HG02623 (cell line): Measurements from ENCODE around the gene BPTF.
"Not testable (repeated sequence)": the region's sequence is repeated elsewhere in the genome, so short reads cannot be mapped to it uniquely, and the experiment has no call there.

ENCODE experiments used
- ATAC-seq: cut with Tn5 transposase; IDR thresholded peaks from one replicate; pipeline ENCODE4 v1.9.1; 2021; ENCODE audit warnings: moderate library complexity; ENCODE audit not compliant: unreplicated experiment

Gene BPTF

DNA sequence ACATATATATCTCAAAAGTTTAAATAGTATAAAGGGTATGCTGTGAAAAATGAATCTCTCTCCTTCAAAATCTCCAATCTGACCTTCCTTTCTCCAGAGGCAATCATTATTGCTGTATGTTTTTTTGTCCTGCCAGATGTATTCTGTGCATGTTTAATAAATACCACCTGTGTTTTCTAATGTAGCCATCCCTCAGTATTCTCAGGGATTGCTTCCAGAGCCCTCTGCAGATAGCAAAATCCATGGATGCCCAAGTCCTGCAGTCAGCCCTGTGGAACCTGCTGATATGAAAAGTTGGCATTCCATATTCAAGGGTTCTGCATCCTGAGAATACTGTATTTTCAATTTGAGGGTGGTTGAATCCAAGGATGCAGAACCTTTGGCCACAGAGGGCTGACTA is 42.9 kb downstream of the BPTF start:
- ATAC-seq = no peak

DNA sequence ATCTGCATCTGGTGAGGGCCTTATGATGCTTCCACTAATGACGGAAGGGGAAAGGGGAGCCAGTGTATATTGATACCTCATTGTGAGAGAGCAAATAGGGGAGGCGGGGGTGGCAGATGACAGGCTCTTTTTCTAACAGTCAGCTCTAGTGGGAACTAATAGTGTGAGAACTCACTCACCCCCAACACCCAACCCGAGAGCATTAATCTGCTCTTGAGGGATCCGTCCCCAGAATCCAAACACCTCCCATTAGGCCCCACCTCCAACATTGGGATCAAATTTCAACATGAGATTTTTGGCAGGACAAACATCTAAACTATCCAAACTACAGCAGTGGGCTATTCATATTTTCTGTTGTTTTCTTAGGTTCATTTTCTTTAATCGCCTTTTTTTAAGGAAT is 54.4 kb downstream of the BPTF start:
- no peak for ATAC-seq

DNA sequence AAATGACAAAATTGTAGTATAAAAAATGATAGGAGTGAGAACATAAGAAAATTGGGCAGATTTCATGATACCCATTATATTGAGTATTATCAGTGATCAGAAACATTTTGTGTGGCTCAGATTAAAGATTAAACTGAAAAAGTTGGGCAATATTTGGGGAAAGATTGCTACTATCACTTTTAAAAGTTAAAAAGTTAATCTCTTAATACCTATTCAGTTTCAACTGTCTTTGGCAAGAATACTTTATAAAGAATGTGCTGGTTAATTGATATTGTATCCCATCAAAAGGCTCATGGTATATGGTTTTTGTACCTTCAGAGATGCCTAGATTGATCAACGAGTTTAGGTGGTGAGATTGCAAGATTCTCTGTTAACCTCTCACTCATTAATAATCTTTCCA is 55.8 kb downstream of the BPTF start:
- no peak for ATAC-seq

DNA sequence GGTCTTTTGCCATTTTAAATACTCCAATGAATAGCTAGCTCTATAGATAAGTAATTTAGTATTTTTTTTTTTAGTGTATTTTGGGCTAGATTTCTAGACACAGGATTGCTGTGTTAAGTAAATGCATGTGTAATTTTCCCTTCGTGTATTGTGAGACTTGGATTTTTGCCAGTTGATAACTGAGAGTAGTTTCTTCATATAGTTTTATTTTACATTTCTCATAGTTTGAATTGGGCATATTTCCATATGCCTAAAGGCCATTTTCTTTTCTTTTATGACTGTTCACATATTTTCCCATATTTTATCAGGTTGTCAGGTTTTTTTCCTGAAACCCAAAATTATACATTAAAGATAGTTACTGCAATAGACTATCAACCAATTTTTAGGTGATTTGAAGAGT is 59.4 kb downstream of the BPTF start:
- ATAC-seq = no peak

DNA sequence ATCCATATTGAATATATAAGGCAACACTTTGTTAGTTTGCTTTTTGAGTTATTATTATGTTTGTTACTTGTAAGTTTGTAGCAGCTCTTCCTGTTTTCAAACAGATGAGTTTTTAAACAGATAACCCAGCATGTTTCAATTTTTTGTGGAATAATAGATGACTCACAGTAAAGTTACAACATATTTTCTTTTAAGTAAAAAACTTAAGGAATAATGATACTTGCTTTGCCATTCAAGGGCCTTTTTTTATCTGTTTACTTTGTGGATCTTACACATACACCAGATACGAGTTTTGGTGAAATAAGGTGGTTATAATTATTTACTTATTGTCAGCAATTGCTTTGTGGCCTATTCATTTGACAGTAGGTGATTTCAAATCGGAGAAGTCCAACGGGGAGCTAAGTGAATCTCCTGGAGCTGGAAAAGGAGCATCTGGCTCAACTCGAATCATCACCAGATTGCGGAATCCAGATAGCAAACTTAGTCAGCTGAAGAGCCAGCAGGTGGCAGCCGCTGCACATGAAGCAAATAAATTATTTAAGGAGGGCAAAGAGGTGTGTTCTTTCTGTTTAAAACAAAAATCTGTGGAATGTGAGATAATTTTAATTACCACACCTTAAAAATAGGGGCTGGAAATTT is 66.3 kb downstream of the BPTF start:
- ATAC-seq = no peak

DNA sequence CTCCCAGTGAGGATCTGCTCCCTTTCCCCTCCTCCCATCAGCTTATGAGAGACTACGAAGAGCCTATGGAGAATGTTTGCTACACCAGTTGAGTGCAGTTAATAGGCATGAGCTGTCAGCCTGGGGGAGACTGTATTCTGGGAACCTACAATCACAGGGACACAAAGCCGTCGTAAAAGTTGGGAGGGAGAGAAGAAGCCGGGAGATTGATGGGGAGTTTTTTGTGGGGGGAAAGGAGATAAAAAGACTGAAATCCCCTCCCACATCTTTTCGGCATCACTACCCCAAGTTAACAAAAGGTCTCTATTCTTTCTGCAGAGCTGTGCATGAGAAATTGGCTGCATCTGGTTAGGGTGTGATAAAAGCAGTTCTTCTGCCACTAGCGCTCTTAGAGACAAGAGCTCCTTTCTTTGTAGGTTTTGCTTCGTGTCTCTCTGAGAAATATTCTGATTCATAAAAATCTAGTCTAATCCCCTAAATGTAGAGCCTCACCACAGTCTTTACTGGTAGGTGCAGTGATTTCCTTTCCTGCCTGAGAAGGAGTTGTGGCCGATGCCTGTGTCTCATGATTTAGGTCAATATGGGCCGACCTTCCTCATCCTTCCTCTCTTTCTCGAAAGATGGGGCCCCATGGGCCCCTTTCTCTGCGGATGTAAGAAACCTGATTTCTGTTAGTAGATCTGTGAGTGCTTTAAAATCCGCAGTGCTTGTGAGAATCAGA is 77.4 kb downstream of the BPTF start:
- no peak for ATAC-seq

DNA sequence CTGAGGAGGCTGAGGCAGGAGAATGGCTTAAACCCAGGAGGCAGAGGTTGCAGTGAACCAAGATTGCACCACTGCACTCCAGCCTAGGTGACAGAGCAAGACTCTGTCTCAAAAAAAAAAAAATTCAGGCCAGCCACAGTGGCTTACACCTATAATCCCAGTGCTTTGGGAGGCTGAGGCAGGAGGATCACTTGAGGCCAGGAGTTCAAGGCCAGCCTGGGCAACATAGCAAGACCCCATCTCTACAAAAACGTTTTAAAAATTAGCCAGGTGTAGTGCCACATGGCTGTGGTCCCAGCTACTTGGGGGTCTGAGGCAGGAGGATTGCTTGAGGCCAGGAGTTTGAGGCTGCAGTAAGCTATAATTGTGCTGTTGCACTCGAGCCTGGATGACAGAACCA is 80.0 kb downstream of the BPTF start:
- not testable (repeated sequence) for ATAC-seq

DNA sequence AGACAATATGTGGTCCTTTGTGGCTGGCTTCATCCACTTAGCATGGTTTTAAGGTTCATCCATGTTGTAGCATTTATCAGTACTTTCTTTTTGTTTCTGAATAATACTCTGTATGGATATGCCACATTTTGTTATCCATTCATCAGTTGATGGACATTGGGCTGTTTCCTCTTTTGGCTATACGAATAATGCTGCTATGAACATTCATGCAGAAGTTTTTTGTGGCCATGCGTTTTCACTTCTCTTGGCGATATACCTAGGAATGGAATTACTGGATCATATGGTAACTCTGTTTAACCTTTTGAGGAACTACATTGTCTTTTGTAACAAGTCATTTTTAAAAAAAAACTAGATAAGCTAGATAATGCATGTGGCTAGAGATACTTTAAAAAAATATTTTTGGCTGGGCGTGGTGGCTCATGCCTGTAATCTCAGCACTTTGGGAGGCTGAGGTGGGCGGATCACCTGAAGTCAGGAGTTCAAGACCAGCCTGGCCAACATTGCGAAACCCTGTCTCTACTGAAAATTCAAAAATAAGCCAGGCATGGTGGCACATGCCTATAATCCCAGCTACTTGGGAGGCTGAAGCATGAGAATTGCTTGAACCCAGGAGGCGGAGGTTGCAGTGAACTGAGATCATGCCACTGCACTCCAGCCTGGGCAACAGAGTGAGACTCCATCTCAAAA is 85.0 kb downstream of the BPTF start:
- ATAC-seq = not testable (repeated sequence)

DNA sequence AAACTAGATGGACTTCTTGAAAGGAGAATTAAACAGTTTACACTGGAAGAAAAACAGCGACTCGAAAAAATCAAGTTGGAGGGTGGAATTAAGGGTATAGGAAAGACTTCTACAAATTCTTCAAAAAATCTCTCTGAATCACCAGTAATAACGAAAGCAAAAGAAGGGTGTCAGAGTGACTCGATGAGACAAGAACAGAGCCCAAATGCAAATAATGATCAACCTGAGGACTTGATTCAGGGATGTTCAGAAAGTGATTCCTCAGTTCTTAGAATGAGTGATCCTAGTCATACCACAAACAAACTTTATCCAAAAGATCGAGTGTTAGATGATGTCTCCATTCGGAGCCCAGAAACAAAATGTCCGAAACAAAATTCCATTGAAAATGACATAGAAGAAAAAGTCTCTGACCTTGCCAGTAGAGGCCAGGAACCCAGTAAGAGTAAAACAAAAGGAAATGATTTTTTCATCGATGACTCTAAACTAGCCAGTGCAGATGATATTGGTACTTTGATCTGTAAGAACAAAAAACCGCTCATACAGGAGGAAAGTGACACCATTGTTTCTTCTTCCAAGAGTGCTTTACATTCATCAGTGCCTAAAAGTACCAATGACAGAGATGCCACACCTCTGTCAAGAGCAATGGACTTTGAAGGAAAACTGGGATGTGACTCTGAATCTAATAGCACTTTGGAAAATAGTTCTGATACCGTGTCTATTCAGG is 85.9 kb downstream of the BPTF start:
- no peak for ATAC-seq

DNA sequence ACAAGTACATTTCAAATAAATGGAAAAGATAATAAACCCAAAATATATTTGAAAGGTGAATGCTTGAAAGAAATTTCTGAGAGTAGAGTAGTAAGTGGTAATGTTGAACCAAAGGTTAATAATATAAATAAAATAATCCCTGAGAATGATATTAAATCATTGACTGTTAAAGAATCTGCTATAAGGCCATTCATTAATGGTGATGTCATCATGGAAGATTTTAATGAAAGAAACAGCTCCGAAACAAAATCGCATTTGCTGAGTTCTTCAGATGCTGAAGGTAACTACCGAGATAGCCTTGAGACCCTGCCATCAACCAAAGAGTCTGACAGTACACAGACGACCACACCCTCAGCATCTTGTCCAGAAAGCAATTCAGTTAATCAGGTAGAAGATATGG is 86.8 kb downstream of the BPTF start:
- ATAC-seq = no peak

DNA sequence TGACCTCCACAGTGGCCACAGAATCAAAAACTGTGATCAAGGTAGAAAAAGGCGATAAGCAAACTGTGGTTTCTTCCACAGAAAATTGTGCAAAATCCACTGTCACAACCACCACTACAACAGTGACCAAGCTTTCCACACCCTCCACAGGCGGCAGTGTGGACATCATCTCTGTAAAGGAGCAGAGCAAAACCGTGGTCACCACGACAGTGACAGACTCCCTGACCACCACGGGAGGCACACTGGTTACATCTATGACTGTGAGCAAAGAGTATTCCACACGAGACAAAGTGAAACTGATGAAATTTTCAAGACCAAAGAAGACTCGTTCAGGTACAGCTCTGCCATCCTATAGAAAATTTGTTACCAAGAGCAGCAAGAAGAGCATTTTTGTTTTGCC is 87.4 kb downstream of the BPTF start:
- no peak for ATAC-seq

DNA sequence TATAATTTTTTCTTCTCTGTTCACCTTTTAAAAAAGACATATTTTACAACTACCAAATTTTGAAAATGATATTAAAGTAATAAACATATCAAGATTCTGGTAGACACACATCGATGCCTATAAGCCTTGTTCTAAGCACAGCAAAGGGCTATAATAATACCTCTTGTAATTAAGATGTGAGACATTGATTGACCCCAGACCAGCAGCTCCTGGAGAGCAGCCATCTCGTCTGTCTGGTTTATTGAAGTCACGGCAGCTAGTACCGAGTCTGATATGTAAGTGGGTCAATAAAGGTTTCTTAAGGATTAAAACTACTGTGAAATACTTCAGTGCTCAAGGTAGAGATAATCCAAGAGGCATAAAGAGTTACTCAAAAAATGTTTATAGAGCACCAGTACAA is 94.9 kb downstream of the BPTF start:
- no peak for ATAC-seq

DNA sequence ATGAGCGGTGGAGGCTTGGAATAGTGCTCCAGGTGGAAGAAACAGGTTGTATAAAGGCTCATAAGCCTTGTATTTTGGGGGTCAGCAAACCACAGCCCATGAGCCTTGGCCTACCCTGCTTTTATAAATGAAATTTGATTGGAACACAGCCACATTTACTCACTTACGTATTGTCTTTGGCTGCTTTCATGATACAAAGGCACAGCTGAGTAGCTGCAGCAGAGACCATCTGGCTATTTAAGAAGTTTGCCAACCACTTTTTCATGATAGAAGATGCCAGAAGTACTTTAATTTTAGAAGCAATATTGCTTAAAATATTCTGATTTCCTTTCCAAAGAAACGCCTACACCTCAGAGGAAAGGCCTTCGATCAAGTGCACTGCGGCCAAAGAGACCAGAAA is 97.2 kb downstream of the BPTF start:
- ATAC-seq = no peak

DNA sequence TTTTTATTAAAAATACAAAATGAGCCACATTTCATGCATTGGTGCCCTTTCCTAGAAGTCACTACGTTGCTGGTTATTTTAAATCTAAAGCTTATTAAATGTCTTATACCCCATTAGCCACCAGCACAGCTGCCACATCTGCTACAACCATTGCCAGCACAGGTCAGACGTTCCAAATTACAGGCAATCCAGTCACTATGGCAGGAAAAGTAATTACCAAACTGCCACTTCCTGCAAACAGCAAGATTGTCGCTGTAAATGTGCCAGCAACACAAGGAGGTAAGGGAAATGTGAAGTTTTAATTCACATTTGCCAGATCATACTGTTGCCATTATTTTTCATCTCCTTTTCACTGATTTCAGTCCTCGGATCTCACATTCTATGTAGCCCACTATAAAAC is 103.5 kb downstream of the BPTF start:
- ATAC-seq = not testable (repeated sequence)

DNA sequence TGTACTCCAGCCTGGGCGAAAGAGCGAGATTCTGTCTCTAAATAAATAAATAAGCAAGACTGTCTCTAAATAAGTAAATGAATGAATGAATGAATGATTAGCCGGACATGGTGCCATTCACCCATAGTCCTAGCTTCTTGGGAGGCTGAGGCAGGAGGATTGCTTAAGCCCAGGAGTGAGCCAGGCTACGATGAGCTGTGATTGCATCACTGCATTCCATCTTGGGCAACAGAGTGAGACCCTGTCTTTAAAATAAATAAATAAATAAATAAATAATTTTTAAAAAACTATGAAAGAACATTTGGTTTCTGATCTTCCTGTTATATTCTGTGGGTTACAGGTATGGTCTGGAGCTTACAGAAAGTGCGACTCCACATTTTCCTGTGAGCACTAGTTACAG is 105.9 kb downstream of the BPTF start:
- no peak for ATAC-seq

DNA sequence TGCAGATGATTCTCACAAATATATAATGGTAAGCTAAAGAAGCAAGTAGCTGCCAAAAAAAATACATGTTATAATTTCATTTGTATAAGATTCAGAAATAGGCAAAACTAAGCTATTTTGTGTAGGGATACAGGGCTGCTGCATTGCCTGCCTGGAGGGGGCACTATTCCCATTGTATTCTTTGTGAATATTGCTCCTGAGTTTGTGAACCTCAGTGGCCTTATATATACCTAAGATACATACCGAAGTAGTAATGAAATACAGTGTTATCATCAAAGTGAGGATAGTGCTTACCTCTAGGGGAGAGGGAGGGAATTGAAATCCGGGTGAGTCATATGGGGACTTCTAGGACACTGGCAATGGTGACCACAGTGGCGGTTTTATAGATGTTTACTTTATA is 117.5 kb downstream of the BPTF start:
- no peak for ATAC-seq

DNA sequence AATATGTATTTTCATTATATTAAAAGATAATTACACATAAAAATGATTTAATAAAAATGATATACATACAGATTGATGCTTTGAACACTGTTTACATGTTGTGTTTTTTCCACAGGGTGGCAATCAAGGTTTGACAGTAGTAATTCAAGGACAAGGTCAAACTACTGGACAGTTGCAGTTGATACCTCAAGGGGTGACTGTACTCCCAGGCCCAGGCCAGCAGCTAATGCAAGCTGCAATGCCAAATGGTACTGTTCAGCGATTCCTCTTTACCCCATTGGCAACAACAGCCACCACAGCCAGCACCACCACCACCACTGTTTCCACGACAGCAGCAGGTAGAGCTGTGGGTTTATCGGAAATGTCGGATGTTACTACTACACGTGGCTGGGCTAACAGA is 118.7 kb downstream of the BPTF start:
- no peak for ATAC-seq

DNA sequence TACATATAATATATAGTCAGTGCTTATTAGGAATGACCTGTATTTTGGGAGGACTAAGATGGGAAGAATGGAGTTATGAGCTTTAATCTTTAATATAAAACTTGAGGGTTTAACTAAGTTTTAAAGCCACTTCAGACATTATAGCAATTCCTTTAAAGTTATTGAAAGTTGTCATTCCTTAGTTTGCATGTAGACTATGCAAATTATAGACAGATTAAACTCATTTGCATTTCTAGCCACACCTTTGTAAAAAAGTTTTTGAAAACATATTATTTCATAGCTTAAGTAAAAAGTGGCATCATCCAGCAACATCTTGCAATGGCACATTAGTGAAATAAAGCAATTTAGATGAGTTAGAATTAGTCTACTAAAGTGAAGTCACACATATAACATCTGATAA is 121.2 kb downstream of the BPTF start:
- ATAC-seq = no peak

DNA sequence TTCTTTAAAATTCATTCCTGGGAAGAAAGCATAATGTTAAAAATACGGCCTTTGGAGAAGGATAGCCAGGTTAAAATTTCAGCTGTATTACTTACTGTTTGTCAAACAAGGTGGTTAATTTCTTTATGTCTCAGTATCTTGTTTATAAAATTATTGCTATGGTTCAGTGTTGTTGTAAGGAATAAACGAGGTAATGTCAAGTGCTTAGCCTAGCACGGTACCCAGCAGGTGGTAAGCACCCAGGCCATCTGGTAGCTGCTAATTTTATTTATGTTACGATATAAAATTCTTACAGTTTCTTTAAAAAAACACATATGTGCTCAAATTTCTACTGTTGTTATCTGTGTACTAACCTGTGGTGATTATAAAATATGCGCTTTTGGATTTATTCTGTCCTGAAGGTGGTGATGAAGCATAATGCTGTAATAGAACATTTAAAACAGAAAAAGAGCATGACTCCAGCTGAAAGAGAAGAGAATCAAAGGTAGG is 122.1 kb downstream of the BPTF start:
- no peak for ATAC-seq

DNA sequence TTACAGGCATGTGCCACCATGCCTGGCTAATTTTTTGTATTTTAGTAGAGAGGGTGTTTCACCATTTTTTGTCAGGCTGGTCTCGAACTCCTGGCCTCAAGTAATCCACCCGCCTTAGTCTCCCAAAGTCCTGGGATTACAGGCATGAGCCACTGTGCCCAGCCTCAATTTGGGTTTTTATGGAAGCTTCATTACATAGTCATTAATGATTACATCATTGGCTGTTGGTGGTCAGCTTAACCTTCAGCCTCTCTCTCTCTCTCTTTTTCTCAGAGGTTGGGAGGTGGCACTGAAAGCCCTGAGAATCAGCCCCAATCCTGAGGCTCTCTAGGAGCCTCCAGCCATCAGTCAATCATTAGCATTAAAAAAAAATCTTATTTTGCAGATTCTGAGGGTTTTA is 125.6 kb downstream of the BPTF start:
- ATAC-seq = no peak

DNA sequence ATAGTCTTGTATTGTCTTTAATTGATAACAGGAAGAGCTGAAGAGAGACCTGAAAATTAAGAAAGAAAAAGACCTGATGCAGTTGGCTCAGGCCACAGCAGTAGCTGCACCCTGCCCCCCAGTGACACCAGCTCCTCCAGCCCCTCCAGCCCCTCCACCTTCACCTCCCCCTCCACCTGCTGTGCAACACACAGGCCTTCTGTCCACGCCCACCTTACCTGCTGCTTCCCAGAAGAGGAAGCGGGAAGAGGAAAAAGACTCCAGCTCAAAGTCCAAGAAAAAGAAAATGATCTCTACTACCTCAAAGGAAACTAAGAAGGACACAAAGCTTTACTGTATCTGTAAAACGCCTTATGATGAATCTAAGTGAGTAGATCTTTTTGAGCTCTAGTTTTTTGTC is 134.2 kb downstream of the BPTF start:
- ATAC-seq = no peak

DNA sequence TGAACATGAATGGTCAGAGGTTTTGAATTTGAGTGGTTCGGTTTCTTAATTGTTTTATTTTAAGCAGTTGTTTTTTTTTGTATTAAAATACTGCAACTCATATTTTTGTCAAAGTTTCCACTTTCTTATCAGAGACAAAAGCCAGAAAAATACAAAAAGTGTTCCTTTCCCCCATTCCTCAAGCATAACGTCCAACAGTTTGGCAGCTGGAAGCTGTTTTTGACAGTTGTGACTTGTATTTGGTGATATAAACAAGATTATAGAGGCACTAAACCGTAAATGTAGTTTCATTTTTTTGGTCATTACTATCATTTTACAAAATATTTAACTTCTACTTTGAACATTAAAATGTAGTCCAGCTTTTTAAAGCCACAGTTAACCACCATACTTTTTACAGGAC is 135.0 kb downstream of the BPTF start:
- ATAC-seq = not testable (repeated sequence)
